Activated CD4-positive, alpha-beta memory T cell treated with anti-CD3 and anti-CD28 coated beads for 36 hours (primary cell): Measurements from ENCODE around the gene SPATS2L. TPM values are rescaled to one million over a fixed set of nuclear protein-coding genes. Genes with fewer than 3 reads are reported as not detected.

Experiments used
- CTCF ChIA-PET: fragments of 350-600 bp; sonication (Branson Sonifier 250); formaldehyde crosslinking; loops from one replicate; lab custom pipeline; 2021; ENCODE audit warnings: antibody characterized with exemption, inconsistent platforms; lab: Charles Lee
- POLR2A ChIA-PET: fragments of 350-600 bp; sonication (Branson Sonifier 250); formaldehyde crosslinking; loops from one replicate; lab custom pipeline; 2021; ENCODE audit warnings: antibody characterized with exemption; lab: Charles Lee
- DNase-seq: peaks from one replicate; pipeline ENCODE4 v3.0.0-alpha.2; 2020
- H3K27ac Mint-ChIP-seq: one replicate; pipeline ENCODE4 v1.8.0; 2021; ENCODE audit warnings: mixed read lengths
- H3K27me3 Mint-ChIP-seq: one replicate; pipeline ENCODE4 v1.8.0; 2021; ENCODE audit warnings: mixed read lengths
- H3K36me3 Mint-ChIP-seq: one replicate; pipeline ENCODE4 v1.8.0; 2021; ENCODE audit warnings: mixed read lengths
- H3K4me1 Mint-ChIP-seq: one replicate; pipeline ENCODE4 v1.8.0; 2021; ENCODE audit warnings: low read depth, mixed read lengths
- H3K4me3 Mint-ChIP-seq: one replicate; pipeline ENCODE4 v1.8.0; 2021; ENCODE audit warnings: mild to moderate bottlenecking, mixed read lengths
- H3K9me3 Mint-ChIP-seq: one replicate; pipeline ENCODE4 v1.8.0; 2021; ENCODE audit warnings: mixed read lengths
- intact Hi-C: fragments of 100-400 bp; cut with micrococcal nuclease; formaldehyde crosslinking; loops from one replicate; pipeline ENCODE4 v1.15.1; 2023
- total RNA-seq, 2 experiments: library from RNA; stranded (reverse); gene quantifications; one replicate each; pipeline ENCODE4 v1.2.3, GENCODE V29; 2021

Gene SPATS2L
- total RNA-seq, 2 experiments from 2014 or later, result 25.4 to 28.8 TPM

DNA sequence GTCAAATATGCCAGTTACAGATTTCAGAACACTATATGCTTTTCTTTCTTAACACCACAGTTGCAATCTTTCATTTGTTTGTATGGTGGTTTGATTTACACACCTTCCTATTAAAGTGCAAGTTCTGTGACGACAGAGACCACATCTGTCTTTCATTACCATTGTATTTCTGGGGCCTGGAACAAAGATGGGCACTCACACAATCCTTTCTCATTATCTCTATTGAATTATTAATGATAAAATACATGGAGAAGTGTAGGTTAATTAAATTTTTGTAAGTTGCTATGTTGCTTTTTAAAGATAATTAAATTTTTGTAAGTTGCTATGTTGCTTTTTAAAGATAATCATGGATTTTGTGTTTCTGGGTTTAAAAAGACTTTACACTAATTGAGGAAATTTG is 123.5 kb downstream of the SPATS2L start:
- Mint-ChIP-seq H3K27ac (no peak overlapping the region), H3K4me3 (no peak overlapping the region), H3K27me3 (no peaks in the 10 kb centered on the region), H3K4me1 (peaks cover 10% of the 10 kb centered on the region), H3K36me3 (peaks cover 2% of the 10 kb centered on the region), H3K9me3 (no peaks in the 10 kb centered on the region)
- no peak for DNase-seq
- CTCF ChIA-PET, result no interaction called here
- POLR2A ChIA-PET, result no interaction called here
- intact Hi-C loops, result no loop called here

DNA sequence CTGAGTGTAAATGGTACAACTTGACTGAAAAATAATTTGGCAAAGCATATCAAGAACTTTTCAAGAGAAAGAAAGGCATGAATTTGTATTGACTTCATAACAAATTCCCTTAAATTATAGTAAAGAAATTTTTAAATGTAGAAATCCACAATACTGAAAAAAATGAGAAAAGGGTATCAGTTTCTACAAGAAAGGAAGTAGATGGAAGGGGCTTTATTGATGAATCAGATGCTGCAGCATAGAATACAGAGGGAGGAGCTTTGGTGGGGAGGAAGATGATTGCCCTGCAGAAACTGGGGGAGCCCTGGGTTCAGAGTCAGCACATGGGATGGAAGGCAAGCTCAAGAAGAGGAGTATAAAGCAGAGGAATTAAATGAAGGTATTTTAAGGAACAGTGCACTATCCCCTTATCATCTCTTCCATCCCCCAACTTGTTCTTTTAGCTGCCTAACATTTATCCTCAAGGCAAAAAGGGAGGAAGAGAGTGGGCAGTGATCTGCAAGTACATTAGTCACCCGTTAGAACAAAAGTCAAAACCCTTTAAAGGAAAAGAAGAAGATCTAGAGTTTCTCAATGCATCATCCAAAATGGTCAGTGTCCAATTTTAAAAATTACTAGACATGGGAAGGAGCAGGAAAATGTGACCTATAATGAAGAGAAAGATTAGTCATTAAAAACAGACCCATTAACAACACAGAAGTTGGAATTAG is 125.7 kb downstream of the SPATS2L start:
- H3K9me3 Mint-ChIP-seq, result peaks cover 3% of the 10 kb centered on the region
- no peak for DNase-seq
- H3K4me3 Mint-ChIP-seq, result no peak overlapping the region
- POLR2A ChIA-PET, result no interaction called here
- H3K36me3 Mint-ChIP-seq, result peaks cover 3% of the 10 kb centered on the region
- no peak overlapping the region for H3K27ac Mint-ChIP-seq
- intact Hi-C loops, result no loop called here
- H3K4me1 Mint-ChIP-seq, result peaks cover 5% of the 10 kb centered on the region
- H3K27me3 Mint-ChIP-seq, result no peaks in the 10 kb centered on the region
- CTCF ChIA-PET, result interaction anchor here (1.2 kb wide), 1 partner anchor 39 kb away, joined by 4 read pairs; no protein-coding TSS in a partner anchor

DNA sequence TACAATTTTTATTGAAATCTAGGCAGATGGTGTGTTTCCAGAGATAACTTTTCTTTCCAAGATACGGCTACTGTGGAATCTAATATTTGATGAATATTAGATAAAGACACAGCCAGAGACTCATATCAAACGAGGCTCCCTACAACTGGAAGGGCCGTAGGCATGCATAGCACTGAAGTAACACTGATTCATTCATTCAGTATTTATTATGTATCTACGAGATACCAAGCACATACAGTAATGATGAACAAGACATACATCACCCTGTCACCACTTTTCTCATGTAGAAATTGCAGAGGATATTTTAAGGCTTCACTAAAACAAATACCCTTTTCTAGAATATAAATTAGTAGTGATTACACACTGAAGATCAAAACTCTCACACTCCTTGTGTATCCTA is 128.9 kb downstream of the SPATS2L start:
- H3K27ac Mint-ChIP-seq, result no peak overlapping the region
- ChIA-PET POLR2A (no interaction called here), CTCF (no interaction called here)
- H3K4me1 Mint-ChIP-seq, result peaks cover 5% of the 10 kb centered on the region
- DNase-seq, result no peak
- intact Hi-C loops, result no loop called here
- no peak overlapping the region for H3K4me3 Mint-ChIP-seq
- peaks cover 3% of the 10 kb centered on the region for H3K36me3 Mint-ChIP-seq
- no peaks in the 10 kb centered on the region for H3K27me3 Mint-ChIP-seq
- H3K9me3 Mint-ChIP-seq, result peaks cover 3% of the 10 kb centered on the region

DNA sequence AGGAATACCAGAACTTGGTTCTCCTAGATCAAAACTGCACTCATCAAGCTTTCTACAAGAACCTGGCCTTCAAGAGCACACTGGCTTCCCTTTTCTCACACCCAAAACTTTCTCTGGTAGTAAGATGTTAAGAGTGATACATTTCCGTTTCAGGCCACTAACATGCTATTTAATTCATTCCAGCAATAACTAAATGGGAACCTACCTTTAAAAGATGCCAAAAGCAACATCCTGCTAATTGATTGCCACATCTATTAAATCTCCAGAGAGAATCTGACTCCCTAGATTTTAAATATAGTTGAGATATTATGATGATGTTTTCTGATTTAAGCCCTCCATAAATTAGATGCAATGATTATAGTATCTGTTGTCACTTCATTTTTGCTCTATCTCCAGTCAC is 131.8 kb downstream of the SPATS2L start:
- CTCF ChIA-PET, result no interaction called here

DNA sequence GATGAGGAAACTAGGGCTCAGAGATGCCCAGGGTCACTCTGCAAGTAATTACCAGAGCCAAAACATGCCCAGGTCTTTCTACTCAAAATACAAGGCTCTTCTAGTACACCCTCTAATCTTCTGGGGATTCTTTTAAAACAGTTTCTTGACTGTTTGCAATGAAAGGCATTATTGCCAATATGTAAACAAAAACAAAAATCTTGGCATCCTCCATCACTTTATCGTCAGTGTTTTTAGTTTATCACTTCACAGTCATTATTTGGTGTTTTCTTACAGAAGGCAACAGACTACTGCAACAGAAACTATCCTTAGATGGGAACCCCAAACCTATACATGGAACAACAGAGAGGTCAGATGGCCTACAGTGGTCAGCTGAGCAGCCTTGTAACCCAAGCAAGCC is 132.4 kb downstream of the SPATS2L start:
- ChIA-PET POLR2A (no interaction called here), CTCF (no interaction called here)
- intact Hi-C loops, result no loop called here
- H3K36me3 Mint-ChIP-seq, result peaks cover 3% of the 10 kb centered on the region
- no peak overlapping the region for H3K27ac Mint-ChIP-seq
- H3K27me3 Mint-ChIP-seq, result no peaks in the 10 kb centered on the region
- H3K9me3 Mint-ChIP-seq, result peaks cover 3% of the 10 kb centered on the region
- H3K4me1 Mint-ChIP-seq, result no peaks in the 10 kb centered on the region
- DNase-seq, result no peak
- H3K4me3 Mint-ChIP-seq, result no peak overlapping the region

More for the DNA sequence above, 131.8 kb downstream of the SPATS2L start:
- H3K27me3 Mint-ChIP-seq, result no peaks in the 10 kb centered on the region
- POLR2A ChIA-PET, result no interaction called here
- no peak overlapping the region for H3K27ac Mint-ChIP-seq
- peaks cover 3% of the 10 kb centered on the region for H3K36me3 Mint-ChIP-seq
- no peaks in the 10 kb centered on the region for H3K4me1 Mint-ChIP-seq
- DNase-seq, result no peak
- H3K9me3 Mint-ChIP-seq, result peaks cover 3% of the 10 kb centered on the region
- H3K4me3 Mint-ChIP-seq, result no peak overlapping the region
- intact Hi-C loops, result no loop called here

DNA sequence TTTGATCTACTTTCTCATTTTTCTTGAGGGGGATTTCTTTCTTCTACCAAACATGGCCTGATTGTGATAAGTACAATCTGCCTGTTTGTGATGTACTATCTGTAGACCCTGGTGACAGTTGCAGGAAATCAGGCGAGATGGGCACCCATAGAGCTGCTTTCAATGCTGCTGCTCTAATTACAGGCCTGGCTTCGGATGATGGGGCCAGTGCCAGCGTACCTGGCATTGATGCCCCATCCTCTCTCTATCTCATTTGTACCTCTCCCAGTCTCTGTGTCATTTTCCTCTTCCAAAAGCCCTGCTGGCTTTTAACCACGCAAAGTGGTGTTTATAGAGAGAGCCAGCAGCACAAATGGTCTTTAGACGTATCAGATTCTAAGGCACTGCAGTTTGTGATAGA is 133.5 kb downstream of the SPATS2L start:
- H3K27ac Mint-ChIP-seq, result no peak overlapping the region
- H3K27me3 Mint-ChIP-seq, result no peaks in the 10 kb centered on the region
- CTCF ChIA-PET, result interaction anchor here (0.7 kb wide), 1 partner anchor 454 kb away, joined by 3 read pairs; no protein-coding TSS in a partner anchor
- H3K4me3 Mint-ChIP-seq, result no peak overlapping the region
- DNase-seq, result no peak
- peaks cover 3% of the 10 kb centered on the region for H3K36me3 Mint-ChIP-seq
- H3K9me3 Mint-ChIP-seq, result peaks cover 3% of the 10 kb centered on the region
- intact Hi-C loops, result no loop called here
- POLR2A ChIA-PET, result no interaction called here
- no peaks in the 10 kb centered on the region for H3K4me1 Mint-ChIP-seq

DNA sequence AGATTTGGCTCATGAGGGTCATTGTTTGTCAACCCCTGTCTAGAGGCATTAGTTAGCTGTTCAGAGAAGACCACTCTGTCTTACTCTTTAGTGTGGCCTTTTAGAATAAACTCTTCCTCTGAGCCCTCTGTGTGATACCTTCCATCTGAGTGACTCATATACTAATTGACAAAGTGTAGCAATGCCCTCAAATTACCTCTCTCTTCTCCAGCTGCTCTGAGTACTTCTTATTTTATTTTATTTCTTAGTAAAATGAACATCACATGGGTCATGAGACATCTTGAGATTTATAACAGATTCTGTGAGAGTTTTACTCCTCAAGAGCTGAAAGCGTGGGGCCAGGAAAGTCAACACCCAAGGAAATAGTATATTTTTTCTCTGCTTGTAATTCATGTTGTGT is 136.0 kb downstream of the SPATS2L start:
- Mint-ChIP-seq H3K9me3 (no peaks in the 10 kb centered on the region), H3K4me3 (no peak overlapping the region), H3K36me3 (no peaks in the 10 kb centered on the region), H3K27me3 (no peaks in the 10 kb centered on the region), H3K4me1 (peaks cover 14% of the 10 kb centered on the region), H3K27ac (no peak overlapping the region)
- no peak for DNase-seq
- intact Hi-C loops, result no loop called here
- CTCF ChIA-PET, result no interaction called here
- POLR2A ChIA-PET, result no interaction called here

DNA sequence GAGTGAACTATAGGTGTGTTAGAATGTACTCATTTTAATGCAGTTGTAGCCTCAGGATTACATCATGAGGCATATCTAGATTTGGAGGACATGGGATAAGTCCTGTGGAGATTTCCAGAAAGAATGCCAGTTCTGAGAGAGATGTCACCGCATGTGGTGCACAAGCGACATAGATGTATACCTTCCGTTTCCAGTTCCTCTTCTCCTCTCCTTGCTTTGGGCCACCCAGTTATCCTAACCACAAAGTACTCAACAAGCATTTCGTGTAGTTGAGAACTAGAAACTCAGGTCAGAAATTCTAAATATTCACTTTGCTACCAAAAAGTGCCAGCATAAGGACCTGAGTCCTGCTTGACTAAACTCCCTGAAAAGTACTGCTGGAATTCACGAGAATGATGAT is 136.9 kb downstream of the SPATS2L start:
- intact Hi-C loops, result no loop called here
- Mint-ChIP-seq H3K36me3 (no peaks in the 10 kb centered on the region), H3K4me3 (no peak overlapping the region), H3K27me3 (no peaks in the 10 kb centered on the region), H3K4me1 (peaks cover 18% of the 10 kb centered on the region), H3K27ac (no peak overlapping the region), H3K9me3 (no peaks in the 10 kb centered on the region)
- no peak for DNase-seq
- ChIA-PET CTCF (no interaction called here), POLR2A (no interaction called here)

DNA sequence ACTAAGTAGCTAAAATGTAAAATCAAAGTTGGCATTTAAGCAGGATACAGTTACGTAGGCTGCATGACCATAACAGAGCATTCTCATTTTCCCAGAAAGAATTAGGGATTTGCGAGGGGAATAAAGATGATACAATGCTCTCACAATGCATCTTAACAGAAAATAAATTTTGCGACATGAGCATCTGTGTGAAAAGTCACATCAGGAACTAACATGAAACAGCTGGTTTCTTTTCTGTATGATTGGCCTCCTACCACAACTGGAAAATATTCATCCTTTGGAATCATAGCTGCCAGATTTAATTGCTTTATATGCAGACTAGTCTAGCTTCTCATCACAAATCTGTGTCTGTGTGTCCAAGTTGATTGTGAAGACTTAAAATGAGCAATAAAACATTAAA is 137.4 kb downstream of the SPATS2L start:
- intact Hi-C loops, result no loop called here
- Mint-ChIP-seq H3K4me3 (no peak overlapping the region), H3K36me3 (no peaks in the 10 kb centered on the region), H3K4me1 (peaks cover 23% of the 10 kb centered on the region), H3K27ac (no peak overlapping the region), H3K9me3 (no peaks in the 10 kb centered on the region), H3K27me3 (no peaks in the 10 kb centered on the region)
- no peak for DNase-seq
- CTCF ChIA-PET, result no interaction called here
- POLR2A ChIA-PET, result no interaction called here

DNA sequence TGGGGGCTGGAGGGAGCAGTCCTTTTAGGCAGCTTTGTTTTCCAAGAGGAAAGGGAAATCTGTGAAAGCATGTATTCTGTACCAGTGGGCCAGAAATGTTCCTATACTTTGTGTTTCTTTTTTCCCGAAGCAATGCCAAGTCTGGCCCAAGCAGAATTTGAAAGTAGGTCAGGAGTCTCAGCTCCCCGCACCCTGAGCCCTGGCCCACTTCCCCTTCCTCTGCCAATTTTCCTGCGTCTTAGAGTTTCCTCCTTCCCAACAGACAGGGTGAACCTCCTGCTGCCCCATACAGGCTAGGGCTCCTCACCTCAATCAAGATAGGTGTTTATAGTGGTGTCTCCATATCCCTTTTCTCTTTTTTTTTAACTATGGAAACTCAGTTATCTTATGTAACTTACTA is 138.0 kb downstream of the SPATS2L start:
- H3K4me3 Mint-ChIP-seq, result no peak overlapping the region
- no peaks in the 10 kb centered on the region for H3K36me3 Mint-ChIP-seq
- peaks cover 28% of the 10 kb centered on the region for H3K4me1 Mint-ChIP-seq
- DNase-seq, result no peak
- no peaks in the 10 kb centered on the region for H3K27me3 Mint-ChIP-seq
- ChIA-PET CTCF (interaction anchor here (2.0 kb wide), 1 partner anchor 26 kb away, joined by 9 read pairs; no protein-coding TSS in a partner anchor), POLR2A (no interaction called here)
- H3K27ac Mint-ChIP-seq, result no peak overlapping the region
- intact Hi-C loops, result no loop called here
- H3K9me3 Mint-ChIP-seq, result no peaks in the 10 kb centered on the region

DNA sequence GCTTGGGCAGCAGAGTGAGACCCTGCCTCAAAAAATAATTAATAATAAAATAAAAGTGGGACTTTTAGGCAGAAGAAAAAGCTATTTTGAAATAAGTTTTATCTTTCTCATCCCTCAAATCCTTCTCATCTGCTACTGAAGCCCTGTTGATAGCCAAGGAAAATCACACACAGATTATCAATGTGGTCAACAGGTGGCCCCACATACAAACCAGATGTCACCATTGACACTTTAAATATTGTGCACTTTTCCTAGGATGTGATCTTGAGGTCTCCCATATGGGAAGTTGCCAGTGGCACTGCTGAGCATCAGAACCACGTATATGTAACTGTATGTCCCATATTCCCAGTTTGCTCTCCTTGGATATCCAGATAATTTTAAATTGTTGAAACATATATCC is 138.8 kb downstream of the SPATS2L start:
- DNase-seq, result no peak
- CTCF ChIA-PET, result interaction anchor here (1.0 to 2.0 kb wide), 2 partner anchors 26 to 35 kb away, joined by 3 to 9 read pairs; no protein-coding TSS in a partner anchor
- H3K4me1 Mint-ChIP-seq, result peaks cover 28% of the 10 kb centered on the region
- intact Hi-C loops, result no loop called here
- POLR2A ChIA-PET, result no interaction called here
- H3K27me3 Mint-ChIP-seq, result no peaks in the 10 kb centered on the region
- H3K9me3 Mint-ChIP-seq, result no peaks in the 10 kb centered on the region
- no peaks in the 10 kb centered on the region for H3K36me3 Mint-ChIP-seq
- H3K4me3 Mint-ChIP-seq, result no peak overlapping the region
- no peak overlapping the region for H3K27ac Mint-ChIP-seq

DNA sequence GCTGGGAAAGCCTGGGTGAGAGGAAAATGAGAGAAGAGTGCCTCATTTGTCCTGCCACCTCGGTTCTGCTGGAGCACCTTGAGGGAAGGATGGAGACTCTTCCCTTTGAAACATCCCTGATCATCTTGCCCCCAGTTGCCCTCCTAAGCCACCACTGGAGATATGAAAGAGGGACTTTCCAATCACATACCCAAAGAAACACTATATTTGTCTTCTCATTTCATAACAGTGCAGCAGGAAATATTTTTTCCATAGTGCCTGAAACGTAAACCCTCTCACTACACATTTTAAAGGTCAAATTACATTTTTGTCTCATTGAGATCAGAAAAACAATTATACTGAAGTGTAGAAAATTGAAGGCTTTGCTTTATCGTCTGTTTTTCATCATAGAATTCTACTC is 140.1 kb downstream of the SPATS2L start:
- ChIA-PET CTCF (no interaction called here), POLR2A (no interaction called here)
- H3K9me3 Mint-ChIP-seq, result no peaks in the 10 kb centered on the region
- peaks cover 28% of the 10 kb centered on the region for H3K4me1 Mint-ChIP-seq
- H3K27ac Mint-ChIP-seq, result no peak overlapping the region
- no peaks in the 10 kb centered on the region for H3K27me3 Mint-ChIP-seq
- H3K4me3 Mint-ChIP-seq, result no peak overlapping the region
- H3K36me3 Mint-ChIP-seq, result peaks cover 4% of the 10 kb centered on the region
- intact Hi-C loops, result loop anchor here (1.0 kb wide), 1 partner anchor 9 kb away; no protein-coding TSS in a partner anchor
- DNase-seq, result no peak
